ENCODE results near the gene HOXB4.

HOXB4 gene

GRCh38 chr17:48610282-48611211, 32.4 kb upstream of the HOXB4 start, which contains the start of gene HOXB7:
HOXB7 (minus strand) TSS chr17:48611017; CDS start chr17:48610918, 99 bp downstream.
- Mint-ChIP-seq H3K27ac (peak within 1 kb of the TSS; percentile 25), H3K36me3 (ENCODE audit: low read depth) (no peaks in the 10 kb centered on the region), H3K4me3 (peak within 1 kb of the TSS; percentile 79), H3K9me3 (no peaks in the 10 kb centered on the region), H3K4me1 (ENCODE audit: low read depth) (peaks cover 48% of the 10 kb centered on the region), H3K27me3 (peaks cover 96% of the 10 kb centered on the region)
- intact Hi-C loops (cut with micrococcal nuclease): loop anchor here (10.0 kb wide), 1 partner anchor 586 kb away; no protein-coding TSS in a partner anchor

GRCh38 chr17:48609759-48610281, 31.7 kb upstream of the HOXB4 start:
- no peak overlapping the region for H3K27ac Mint-ChIP-seq
- no peaks in the 10 kb centered on the region for H3K36me3 Mint-ChIP-seq (ENCODE audit: low read depth)
- intact Hi-C loops (cut with micrococcal nuclease): loop anchor here (10.0 kb wide), 1 partner anchor 585 kb away; no protein-coding TSS in a partner anchor
- peaks cover 45% of the 10 kb centered on the region for H3K4me1 Mint-ChIP-seq (ENCODE audit: low read depth)
- peaks cover 96% of the 10 kb centered on the region for H3K27me3 Mint-ChIP-seq
- no peaks in the 10 kb centered on the region for H3K9me3 Mint-ChIP-seq
- H3K4me3 Mint-ChIP-seq: peak overlapping the region; percentile 79

- no peaks in the 10 kb centered on the region for H3K9me3 Mint-ChIP-seq
- H3K4me1 Mint-ChIP-seq (ENCODE audit: low read depth): peaks cover 46% of the 10 kb centered on the region
- peaks cover 96% of the 10 kb centered on the region for H3K27me3 Mint-ChIP-seq
- intact Hi-C loops (cut with micrococcal nuclease): no loop called here
- H3K4me3 Mint-ChIP-seq: no peak overlapping the region
- no peak overlapping the region for H3K27ac Mint-ChIP-seq
- H3K36me3 Mint-ChIP-seq (ENCODE audit: low read depth): no peaks in the 10 kb centered on the region
Measured at GRCh38 chr17:48609033-48609432, 30.9 kb upstream of the HOXB4 start.

- Mint-ChIP-seq H3K4me3 (no peak overlapping the region), H3K9me3 (no peaks in the 10 kb centered on the region)
Measured at GRCh38 chr17:48608494-48608834, 30.3 kb upstream of the HOXB4 start.

GRCh38 chr17:48606892-48607614, 28.9 kb upstream of the HOXB4 start:
- no peaks in the 10 kb centered on the region for H3K9me3 Mint-ChIP-seq

More at GRCh38 chr17:48608494-48608834, 30.3 kb upstream of the HOXB4 start:
- intact Hi-C loops (cut with micrococcal nuclease): no loop called here
- H3K27me3 Mint-ChIP-seq: peaks cover 96% of the 10 kb centered on the region
- no peaks in the 10 kb centered on the region for H3K36me3 Mint-ChIP-seq (ENCODE audit: low read depth)
- peaks cover 43% of the 10 kb centered on the region for H3K4me1 Mint-ChIP-seq (ENCODE audit: low read depth)
- H3K27ac Mint-ChIP-seq: no peak overlapping the region

GRCh38 chr17:48605991-48606891, 28.1 kb upstream of the HOXB4 start:
- H3K27me3 Mint-ChIP-seq: peaks cover 99% of the 10 kb centered on the region
- H3K27ac Mint-ChIP-seq: no peak overlapping the region
- peaks cover 21% of the 10 kb centered on the region for H3K4me1 Mint-ChIP-seq (ENCODE audit: low read depth)
- no peaks in the 10 kb centered on the region for H3K9me3 Mint-ChIP-seq
- intact Hi-C loops (cut with micrococcal nuclease): no loop called here
- no peaks in the 10 kb centered on the region for H3K36me3 Mint-ChIP-seq (ENCODE audit: low read depth)
- no peak overlapping the region for H3K4me3 Mint-ChIP-seq

More at GRCh38 chr17:48606892-48607614, 28.9 kb upstream of the HOXB4 start:
- intact Hi-C loops (cut with micrococcal nuclease): no loop called here
- Mint-ChIP-seq H3K36me3 (ENCODE audit: low read depth) (no peaks in the 10 kb centered on the region), H3K4me1 (ENCODE audit: low read depth) (peaks cover 29% of the 10 kb centered on the region), H3K27ac (no peak overlapping the region), H3K4me3 (no peak overlapping the region), H3K27me3 (peaks cover 99% of the 10 kb centered on the region)

- Mint-ChIP-seq H3K27me3 (peaks cover 99% of the 10 kb centered on the region), H3K27ac (no peak overlapping the region), H3K9me3 (no peaks in the 10 kb centered on the region), H3K36me3 (ENCODE audit: low read depth) (no peaks in the 10 kb centered on the region), H3K4me1 (ENCODE audit: low read depth) (peaks cover 16% of the 10 kb centered on the region), H3K4me3 (no peak overlapping the region)
- intact Hi-C loops (cut with micrococcal nuclease): no loop called here
Measured at GRCh38 chr17:48605409-48605919, 27.3 kb upstream of the HOXB4 start.

GRCh38 chr17:48604770-48605329, 26.7 kb upstream of the HOXB4 start, which contains the start of gene HOXB6:
HOXB6 (minus strand) TSS chr17:48604986; CDS start chr17:48598150, 6,836 bp downstream.
- intact Hi-C loops (cut with micrococcal nuclease): no loop called here
- peaks cover 99% of the 10 kb centered on the region for H3K27me3 Mint-ChIP-seq
- H3K4me1 Mint-ChIP-seq (ENCODE audit: low read depth): peaks cover 16% of the 10 kb centered on the region
- H3K9me3 Mint-ChIP-seq: no peaks in the 10 kb centered on the region
- no peak within 1 kb of the TSS for H3K4me3 Mint-ChIP-seq
- H3K27ac Mint-ChIP-seq: no peak within 1 kb of the TSS
- no peaks in the 10 kb centered on the region for H3K36me3 Mint-ChIP-seq (ENCODE audit: low read depth)

GRCh38 chr17:48603959-48604769, 26.0 kb upstream of the HOXB4 start:
- Mint-ChIP-seq H3K36me3 (ENCODE audit: low read depth) (no peaks in the 10 kb centered on the region), H3K27ac (no peak overlapping the region), H3K9me3 (no peaks in the 10 kb centered on the region), H3K4me1 (ENCODE audit: low read depth) (peaks cover 16% of the 10 kb centered on the region), H3K27me3 (peaks cover 99% of the 10 kb centered on the region), H3K4me3 (no peak overlapping the region)
- intact Hi-C loops (cut with micrococcal nuclease): no loop called here

GRCh38 chr17:48601539-48602425, 23.6 kb upstream of the HOXB4 start:
- H3K9me3 Mint-ChIP-seq: no peaks in the 10 kb centered on the region
- H3K4me1 Mint-ChIP-seq (ENCODE audit: low read depth): peaks cover 32% of the 10 kb centered on the region
- H3K36me3 Mint-ChIP-seq (ENCODE audit: low read depth): no peaks in the 10 kb centered on the region
- intact Hi-C loops (cut with micrococcal nuclease): no loop called here
- no peak overlapping the region for H3K4me3 Mint-ChIP-seq
- H3K27ac Mint-ChIP-seq: no peak overlapping the region
- peaks cover 99% of the 10 kb centered on the region for H3K27me3 Mint-ChIP-seq

- Mint-ChIP-seq H3K27me3 (peaks cover 100% of the 10 kb centered on the region), H3K9me3 (no peaks in the 10 kb centered on the region), H3K36me3 (ENCODE audit: low read depth) (no peaks in the 10 kb centered on the region), H3K4me3 (no peak overlapping the region), H3K4me1 (ENCODE audit: low read depth) (peaks cover 38% of the 10 kb centered on the region), H3K27ac (no peak overlapping the region)
- intact Hi-C loops (cut with micrococcal nuclease): no loop called here
Measured at GRCh38 chr17:48601207-48601538, 23.0 kb upstream of the HOXB4 start.

Measured in dendritic cell treated with granulocyte-macrophage colony-stimulating factor and Interleukin-4, amounts not matched to agents 40 ng/mL and 50 ng/mL, for 4 days (primary cell).